BLaER1 (cell line): ENCODE measurements around the gene KDM4B.

ENCODE experiments used
- H3K27ac ChIP-seq: shearing (Covaris generic); formaldehyde crosslinking; 2 replicates; pipeline ENCODE4 v1.8.1; 2022
- H3K27me3 ChIP-seq: shearing (Covaris generic); formaldehyde crosslinking; 2 replicates; pipeline ENCODE4 v1.8.1; 2022
- H3K36me3 ChIP-seq: shearing (Covaris generic); formaldehyde crosslinking; 2 replicates; pipeline ENCODE4 v1.8.1; 2022
- H3K4me1 ChIP-seq: shearing (Covaris generic); formaldehyde crosslinking; 2 replicates; pipeline ENCODE4 v1.8.1; 2022
- H3K4me2 ChIP-seq: shearing (Covaris generic); formaldehyde crosslinking; 2 replicates; pipeline ENCODE4 v1.8.1; 2022
- H3K4me3 ChIP-seq: shearing (Covaris generic); formaldehyde crosslinking; 2 replicates; pipeline ENCODE4 v1.8.1; 2022
- H3K9ac ChIP-seq: shearing (Covaris generic); formaldehyde crosslinking; 2 replicates; pipeline ENCODE4 v1.8.1; 2022
- H3K9me3 ChIP-seq: shearing (Covaris generic); formaldehyde crosslinking; 2 replicates; pipeline ENCODE4 v1.8.1; 2022
- H4K20me1 ChIP-seq: shearing (Covaris generic); formaldehyde crosslinking; 2 replicates; pipeline ENCODE4 v1.8.1; 2022
- Cebpa-rat ChIP-seq: shearing (Covaris generic); IDR thresholded peaks from 2 replicates; pipeline ENCODE4 v1.8.1; 2022

Gene KDM4B

GRCh38 chr19:5121266-5122120 lies 152.6 kb downstream of the KDM4B start:
- Histone ChIP-seq H3K9me3 (0 out of 2 replicates have a peak, but pooled peaks cover 1% of the 10 kb centered on the region), H3K27ac (peak overlapping the region; percentile 58), H3K9ac (peak overlapping the region; percentile 42; the same call in 1 of the 2 replicates), H3K4me2 (peak overlapping the region; percentile 87), H3K4me1 (peaks cover 99% of the 10 kb centered on the region), H3K27me3 (no peaks in the 10 kb centered on the region), H3K4me3 (0 out of 2 replicates have a peak overlapping the region, but pooled peaks have one; percentile 18), H3K36me3 (peaks cover 45% of the 10 kb centered on the region; the same call in 1 of the 2 replicates), H4K20me1 (peaks cover 99% of the 10 kb centered on the region)
- no peak for TF ChIP-seq Cebpa-rat

GRCh38 chr19:5122121-5122400 lies 153.1 kb downstream of the KDM4B start:
- H3K27me3 ChIP-seq, result no peaks in the 10 kb centered on the region
- peak overlapping the region; percentile 42; the same call in 1 of the 2 replicates for H3K9ac ChIP-seq
- no peaks in the 10 kb centered on the region for H3K9me3 ChIP-seq
- H3K27ac ChIP-seq, result peak overlapping the region; percentile 54
- H3K4me3 ChIP-seq, result 0 out of 2 replicates have a peak overlapping the region, but pooled peaks have one; percentile 18
- no peak for TF ChIP-seq Cebpa-rat
- H3K4me1 ChIP-seq, result peaks cover 99% of the 10 kb centered on the region
- peak overlapping the region; percentile 87 for H3K4me2 ChIP-seq
- peaks cover 39% of the 10 kb centered on the region; the same call in 1 of the 2 replicates for H3K36me3 ChIP-seq
- peaks cover 99% of the 10 kb centered on the region for H4K20me1 ChIP-seq

DNA sequence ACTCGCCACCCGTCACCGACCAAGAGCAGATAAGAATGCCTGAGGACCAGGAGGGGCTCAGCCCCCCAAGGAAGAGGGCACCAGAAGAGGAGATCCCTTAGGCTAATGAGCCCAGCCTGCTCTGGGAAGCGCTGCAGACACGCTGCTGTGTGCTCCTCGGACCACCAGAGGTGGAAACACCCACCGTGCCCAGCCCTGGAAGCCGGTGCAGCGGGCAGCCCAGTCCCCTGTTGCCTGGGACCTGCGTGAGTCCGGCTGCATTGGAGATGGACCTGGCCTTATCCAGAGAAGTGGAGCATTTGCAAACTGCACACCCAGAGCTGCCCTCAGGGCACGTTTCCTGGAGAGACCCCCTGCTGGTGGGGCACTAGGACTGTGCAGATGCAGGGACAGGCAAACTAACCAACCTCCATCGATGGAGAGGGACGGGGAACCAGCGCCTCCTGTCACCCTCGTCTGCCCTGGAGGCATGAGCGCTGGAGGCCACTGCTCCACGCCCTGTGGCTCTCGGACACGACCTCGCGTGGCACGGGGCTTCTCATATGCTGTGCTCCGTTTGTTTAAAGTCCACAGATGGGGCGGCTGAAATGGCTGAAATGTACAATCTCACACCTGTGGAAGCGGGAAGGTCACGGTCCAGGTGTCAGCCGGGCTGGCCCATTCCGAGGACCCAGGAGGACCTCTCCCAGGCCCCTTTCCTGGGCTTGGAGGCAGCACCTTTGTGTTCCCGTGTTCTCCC lies 153.9 kb downstream of the KDM4B start:
- no peak overlapping the region for H3K9ac ChIP-seq
- peak overlapping the region; percentile 87 for H3K4me2 ChIP-seq
- no peak overlapping the region for H3K4me3 ChIP-seq
- 0 out of 2 replicates have a peak overlapping the region, but pooled peaks have one; percentile 18 for H3K27ac ChIP-seq
- no peak for TF ChIP-seq Cebpa-rat
- H4K20me1 ChIP-seq, result peaks cover 100% of the 10 kb centered on the region
- H3K4me1 ChIP-seq, result peaks cover 99% of the 10 kb centered on the region
- no peaks in the 10 kb centered on the region for H3K27me3 ChIP-seq
- no peaks in the 10 kb centered on the region for H3K9me3 ChIP-seq
- peaks cover 39% of the 10 kb centered on the region; the same call in 1 of the 2 replicates for H3K36me3 ChIP-seq

DNA sequence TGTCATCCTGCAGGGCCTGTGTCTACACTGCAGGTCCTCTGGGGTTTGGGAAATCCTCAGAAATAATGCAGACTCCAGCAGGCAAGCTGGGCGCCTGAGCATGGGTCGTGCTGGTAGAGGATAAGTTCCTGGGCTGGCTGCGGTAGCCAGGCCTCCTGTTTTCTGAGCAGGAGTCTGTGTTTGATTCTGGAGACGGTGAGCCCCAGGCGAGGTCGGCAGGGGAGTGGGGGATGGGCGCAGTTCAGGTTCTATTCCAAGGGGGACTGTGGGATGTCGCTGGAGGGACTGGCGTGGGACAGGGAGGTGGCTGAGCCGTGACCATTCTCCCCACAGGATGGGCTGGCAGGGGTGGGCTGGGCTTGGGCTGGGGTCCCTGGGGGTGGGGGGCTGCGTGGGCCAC lies 154.7 kb downstream of the KDM4B start:
- H3K27ac ChIP-seq, result no peak overlapping the region
- H4K20me1 ChIP-seq, result peaks cover 100% of the 10 kb centered on the region
- no peak overlapping the region for H3K9ac ChIP-seq

GRCh38 chr19:5124111-5124855 lies 155.4 kb downstream of the KDM4B start:
- no peaks in the 10 kb centered on the region for H3K9me3 ChIP-seq
- H4K20me1 ChIP-seq, result peaks cover 99% of the 10 kb centered on the region
- H3K4me2 ChIP-seq, result peak overlapping the region; percentile 85
- H3K27me3 ChIP-seq, result no peaks in the 10 kb centered on the region
- peaks cover 99% of the 10 kb centered on the region for H3K4me1 ChIP-seq
- H3K4me3 ChIP-seq, result no peak overlapping the region
- TF ChIP-seq Cebpa-rat, result 0 out of 2 replicates have a peak, but pooled peaks have one; percentile 55
- H3K36me3 ChIP-seq, result peaks cover 33% of the 10 kb centered on the region; the same call in 1 of the 2 replicates
- H3K27ac ChIP-seq, result no peak overlapping the region
- peak overlapping the region; percentile 0; the same call in 1 of the 2 replicates for H3K9ac ChIP-seq

More for the DNA sequence above, 154.7 kb downstream of the KDM4B start:
- Histone ChIP-seq H3K27me3 (no peaks in the 10 kb centered on the region), H3K36me3 (peaks cover 39% of the 10 kb centered on the region; the same call in 1 of the 2 replicates), H3K9me3 (no peaks in the 10 kb centered on the region), H3K4me1 (peaks cover 99% of the 10 kb centered on the region), H3K4me2 (peak overlapping the region; percentile 87), H3K4me3 (no peak overlapping the region)
- no peak for TF ChIP-seq Cebpa-rat

DNA sequence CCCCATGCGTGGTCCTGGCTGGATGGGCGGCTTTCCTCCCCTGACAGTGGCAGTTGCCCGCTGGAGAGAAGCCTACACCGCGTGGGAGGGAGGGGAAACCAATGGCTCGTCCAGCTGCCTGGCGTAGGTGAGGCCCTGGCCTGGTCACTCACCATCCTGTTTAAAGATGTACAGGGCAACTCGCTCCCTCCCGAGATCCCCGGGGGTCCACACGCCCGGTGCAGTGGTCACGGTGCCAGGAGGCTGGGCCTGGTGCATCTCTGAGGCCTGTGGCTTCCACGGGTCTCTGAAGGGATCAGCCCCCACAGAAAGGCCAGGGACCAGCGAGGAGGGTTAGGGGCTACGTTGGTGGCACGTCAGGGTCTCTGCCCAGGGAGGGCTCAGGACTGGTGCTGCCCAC lies 156.5 kb downstream of the KDM4B start:
- peak overlapping the region; percentile 34; the same call in 1 of the 2 replicates for H3K9ac ChIP-seq
- H3K27ac ChIP-seq, result no peak overlapping the region

DNA sequence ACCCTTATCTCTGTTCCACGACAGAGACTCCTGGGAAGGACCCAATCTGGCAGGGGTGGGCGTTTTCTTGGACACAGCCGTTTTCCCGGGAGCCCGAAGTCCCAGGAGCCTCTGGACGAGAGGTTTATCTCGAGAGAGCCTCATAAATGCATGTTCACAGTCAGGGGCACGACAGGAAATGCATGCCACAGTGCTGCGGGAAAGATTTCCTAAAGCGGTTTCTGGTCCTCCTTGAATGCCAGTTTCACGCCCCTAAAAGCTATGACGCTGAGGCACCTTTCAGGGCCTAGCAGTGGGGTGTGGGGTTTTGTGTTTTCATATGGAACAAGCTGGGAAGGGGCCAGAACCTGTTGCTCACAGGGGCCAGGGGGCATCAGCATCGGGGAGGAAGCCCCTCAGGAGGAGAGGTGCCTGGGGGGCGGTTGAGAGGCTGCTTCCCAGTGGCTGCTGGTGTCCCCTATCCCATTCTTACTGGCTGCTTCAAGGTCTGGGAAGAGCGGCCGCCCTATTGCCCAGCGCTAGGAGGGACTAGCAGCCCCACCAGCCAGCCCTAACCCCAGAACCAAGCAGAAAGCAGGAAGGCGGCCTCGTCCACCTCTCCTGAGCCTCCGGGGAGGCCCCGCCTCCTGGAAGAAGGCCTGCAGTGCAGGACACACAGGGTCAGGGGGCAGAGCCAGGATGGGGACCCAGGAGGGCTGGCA lies 157.0 kb downstream of the KDM4B start:
- Histone ChIP-seq H3K27me3 (no peaks in the 10 kb centered on the region), H3K4me1 (peaks cover 99% of the 10 kb centered on the region), H3K27ac (peak overlapping the region; percentile 76), H3K4me3 (peak overlapping the region; percentile 17; the same call in 1 of the 2 replicates), H3K9ac (peak overlapping the region; percentile 34; the same call in 1 of the 2 replicates), H3K4me2 (peak overlapping the region; percentile 85), H4K20me1 (peaks cover 99% of the 10 kb centered on the region), H3K9me3 (no peaks in the 10 kb centered on the region), H3K36me3 (peaks cover 17% of the 10 kb centered on the region; the same call in 1 of the 2 replicates)
- no peak for TF ChIP-seq Cebpa-rat

More for the DNA sequence above, 156.5 kb downstream of the KDM4B start:
- H3K36me3 ChIP-seq, result peaks cover 22% of the 10 kb centered on the region; the same call in 1 of the 2 replicates
- H3K4me3 ChIP-seq, result no peak overlapping the region
- no peaks in the 10 kb centered on the region for H3K27me3 ChIP-seq
- no peak for TF ChIP-seq Cebpa-rat
- H3K4me2 ChIP-seq, result peak overlapping the region; percentile 85
- H3K4me1 ChIP-seq, result peaks cover 99% of the 10 kb centered on the region
- no peaks in the 10 kb centered on the region for H3K9me3 ChIP-seq
- peaks cover 99% of the 10 kb centered on the region for H4K20me1 ChIP-seq

DNA sequence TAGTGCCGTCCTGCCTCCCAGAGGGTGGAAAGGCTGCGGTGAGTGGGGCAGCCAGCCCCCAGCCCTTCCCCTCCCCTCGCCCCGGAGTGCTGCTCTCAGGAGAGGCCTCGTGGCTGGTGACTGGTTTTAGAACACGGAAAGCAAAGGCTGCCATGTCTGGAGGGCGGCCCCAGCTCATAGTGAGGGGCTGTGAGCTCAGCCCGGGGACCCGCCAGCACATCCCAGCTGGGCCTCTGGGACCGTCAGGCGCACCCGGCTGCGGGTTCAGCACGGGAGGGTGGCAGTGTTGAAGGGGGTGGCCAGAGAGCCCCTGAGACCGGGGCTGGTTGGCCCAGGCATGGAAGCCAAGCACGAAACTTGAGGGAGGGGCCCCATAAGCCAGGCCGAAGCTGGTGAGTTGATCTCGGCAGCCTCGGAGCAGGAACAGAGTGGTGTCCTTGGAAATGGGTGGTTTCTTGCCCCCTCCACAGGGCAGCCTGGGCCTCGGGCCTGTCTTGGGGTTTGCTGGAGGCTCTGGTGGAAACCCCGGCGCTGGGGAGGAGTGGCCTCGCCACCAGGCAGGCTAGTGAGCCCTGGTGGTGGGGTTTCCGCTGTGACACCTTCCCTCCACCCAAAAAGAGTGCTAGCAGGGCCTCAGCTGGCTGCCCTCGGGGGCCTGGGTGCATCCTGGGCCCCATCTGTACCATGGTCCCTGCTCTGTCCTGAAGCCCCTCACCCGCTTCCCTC lies 157.7 kb downstream of the KDM4B start:
- Histone ChIP-seq H3K4me2 (peak overlapping the region; percentile 85), H3K4me1 (peaks cover 98% of the 10 kb centered on the region), H3K27me3 (no peaks in the 10 kb centered on the region), H3K9ac (peak overlapping the region; percentile 59), H3K36me3 (peaks cover 14% of the 10 kb centered on the region; the same call in 1 of the 2 replicates), H3K4me3 (peak overlapping the region; percentile 17), H3K9me3 (no peaks in the 10 kb centered on the region), H4K20me1 (peaks cover 97% of the 10 kb centered on the region), H3K27ac (peak overlapping the region; percentile 76)
- TF ChIP-seq Cebpa-rat, result no peak
